Mesendoderm (in vitro differentiated cells): Measurements from ENCODE around the gene MLST8.

Experiments used
- DNase-seq: peaks from one replicate; pipeline ENCODE4 v3.0.0; 2013
- H2AK5ac ChIP-seq: 2 replicates; pipeline ENCODE4 v1.6.1; 2013; ENCODE audit warnings: low read length, inconsistent platforms
- H2BK120ac ChIP-seq: 2 replicates; pipeline ENCODE4 v1.6.1; 2013; ENCODE audit warnings: low read depth, mild to moderate bottlenecking, low read length, moderate library complexity, mixed read lengths
- H2BK15ac ChIP-seq: replicated peaks from 2 replicates; pipeline ENCODE4 v1.6.1; 2013; ENCODE audit warnings: low read depth, mild to moderate bottlenecking, moderate library complexity
- H2BK5ac ChIP-seq: 2 replicates; pipeline ENCODE4 v1.6.1; 2013; ENCODE audit warnings: low read length, inconsistent platforms
- H3K18ac ChIP-seq: 2 replicates; pipeline ENCODE4 v1.6.1; 2013; ENCODE audit warnings: mild to moderate bottlenecking, low read length, mixed read lengths
- H3K23ac ChIP-seq: one replicate; pipeline ENCODE4 v1.6.1; 2013; ENCODE audit warnings: low read length
- H3K27ac ChIP-seq: 2 replicates; pipeline ENCODE4 v1.5.1; 2013; ENCODE audit warnings: low read depth, mild to moderate bottlenecking, inconsistent platforms, low read length, moderate library complexity
- H3K27me3 ChIP-seq: 2 replicates; pipeline ENCODE4 v1.6.1; 2013; ENCODE audit warnings: low read length, control low read depth, mild to moderate bottlenecking, inconsistent platforms; ENCODE audit not compliant: insufficient read depth, poor library complexity
- H3K36me3 ChIP-seq: 2 replicates; pipeline ENCODE4 v1.6.1; 2013; ENCODE audit warnings: low read length, inconsistent platforms; ENCODE audit not compliant: control insufficient read depth, insufficient read depth
- H3K4ac ChIP-seq: one replicate; pipeline ENCODE4 v1.6.1; 2013; ENCODE audit warnings: low read depth, mild to moderate bottlenecking, low read length, moderate library complexity
- H3K4me1 ChIP-seq: 2 replicates; pipeline ENCODE4 v1.6.1; 2013; ENCODE audit warnings: low read depth, low read length, inconsistent platforms; ENCODE audit not compliant: control insufficient read depth
- H3K4me2 ChIP-seq: 2 replicates; pipeline ENCODE4 v1.6.1; 2013; ENCODE audit warnings: low read length
- H3K4me3 ChIP-seq: 2 replicates; pipeline ENCODE4 v1.5.1; 2013; ENCODE audit warnings: mild to moderate bottlenecking, low read length
- H3K56ac ChIP-seq: one replicate; pipeline ENCODE4 v1.6.1; 2013; ENCODE audit warnings: low read length
- H3K79me1 ChIP-seq: 2 replicates; pipeline ENCODE4 v1.6.1; 2013; ENCODE audit warnings: low read length, inconsistent platforms
- H3K79me2 ChIP-seq: 2 replicates; pipeline ENCODE4 v1.6.1; 2013; ENCODE audit warnings: mild to moderate bottlenecking, low read length; ENCODE audit not compliant: control insufficient read depth, insufficient read depth
- H3K9ac ChIP-seq: 2 replicates; pipeline ENCODE4 v1.6.1; 2013; ENCODE audit warnings: low read length, inconsistent platforms
- H4K5ac ChIP-seq: one replicate; pipeline ENCODE4 v1.6.1; 2013; ENCODE audit warnings: low read length
- H4K8ac ChIP-seq: one replicate; pipeline ENCODE4 v1.6.1; 2013; ENCODE audit warnings: low read depth, mild to moderate bottlenecking, control low read depth, low read length, moderate library complexity
- WGBS: extraction: QIAGEN DNeasy Blood & Tissue Kit; methylation state at CpG from one replicate; pipeline ENCODE4 v1.1.7; 2013; ENCODE audit warnings: low lambda C conversion rate, missing lambda C conversion rate; ENCODE audit not compliant: insufficient coverage; ENCODE audit errors: extremely low coverage; 5-methylcytosine and 5-hydroxymethylcytosine counted together

The MLST8 gene

DNA sequence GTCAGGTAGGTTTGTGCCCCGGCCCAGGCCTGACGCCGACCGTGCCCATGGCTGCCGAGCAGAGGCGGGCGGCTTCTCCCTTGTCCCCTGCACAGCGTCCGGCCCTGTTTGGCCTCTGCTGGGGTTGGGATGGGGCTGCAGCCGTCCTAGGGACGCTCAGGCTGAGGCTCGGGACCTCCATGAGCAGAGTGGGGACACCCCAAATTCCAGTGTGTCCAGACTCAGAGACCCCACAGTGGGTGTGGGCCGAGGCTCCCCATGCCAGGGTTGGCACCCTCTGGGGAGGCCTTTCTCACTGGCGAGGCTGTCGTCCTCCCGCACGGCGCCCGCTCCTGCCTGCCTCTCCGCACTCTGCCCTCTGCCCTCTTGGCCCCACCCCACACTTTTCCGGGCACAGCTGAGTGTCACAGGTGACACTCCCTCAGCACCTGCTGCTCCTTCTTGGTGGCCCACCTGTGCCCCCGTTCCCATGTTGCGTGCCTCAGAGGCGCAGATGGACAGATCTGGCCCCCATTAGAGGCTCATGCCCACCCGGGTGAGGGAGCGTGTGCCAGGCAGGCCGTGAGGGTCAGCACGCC, 33.6 kb upstream of the MLST8 start:
- no peaks in the 10 kb centered on the region for H3K79me2 ChIP-seq
- H4K8ac ChIP-seq: no peak overlapping the region
- WGBS: no CpG with 5 or more reads among the region's 28 CpGs
- no peak overlapping the region for H3K4me2 ChIP-seq
- DNase-seq: no peak
- H4K5ac ChIP-seq: no peak overlapping the region
- no peak overlapping the region for H3K27ac ChIP-seq
- H2BK15ac ChIP-seq: no peak overlapping the region
- no peaks in the 10 kb centered on the region for H3K4me1 ChIP-seq
- H3K4ac ChIP-seq: no peak overlapping the region
- H2BK120ac ChIP-seq: no peak overlapping the region
- no peak overlapping the region for H3K18ac ChIP-seq
- no peak overlapping the region for H3K56ac ChIP-seq
- no peak overlapping the region for H3K23ac ChIP-seq
- H3K27me3 ChIP-seq: no peaks in the 10 kb centered on the region
- H3K36me3 ChIP-seq: peaks cover 20% of the 10 kb centered on the region
- H2AK5ac ChIP-seq: no peak overlapping the region
- peaks cover 2% of the 10 kb centered on the region for H3K79me1 ChIP-seq
- no peak overlapping the region for H3K4me3 ChIP-seq
- no peak overlapping the region for H3K9ac ChIP-seq
- no peak overlapping the region for H2BK5ac ChIP-seq

- H2BK5ac ChIP-seq: no peak overlapping the region
- no peak overlapping the region for H3K18ac ChIP-seq
- H3K79me1 ChIP-seq: no peaks in the 10 kb centered on the region
- WGBS: no CpG with 5 or more reads among the region's 29 CpGs
- no peaks in the 10 kb centered on the region for H3K27me3 ChIP-seq
- H3K4ac ChIP-seq: no peak overlapping the region
- H3K79me2 ChIP-seq: no peaks in the 10 kb centered on the region
- no peak overlapping the region for H3K56ac ChIP-seq
- H3K36me3 ChIP-seq: peaks cover 20% of the 10 kb centered on the region
- H3K9ac ChIP-seq: no peak overlapping the region
- no peak overlapping the region for H2BK15ac ChIP-seq
- H3K4me1 ChIP-seq: no peaks in the 10 kb centered on the region
- H3K4me3 ChIP-seq: no peak overlapping the region
- no peak for DNase-seq
- no peak overlapping the region for H4K8ac ChIP-seq
- H4K5ac ChIP-seq: no peak overlapping the region
- no peak overlapping the region for H3K23ac ChIP-seq
- H2BK120ac ChIP-seq: no peak overlapping the region
- H3K27ac ChIP-seq: no peak overlapping the region
- H2AK5ac ChIP-seq: no peak overlapping the region
- no peak overlapping the region for H3K4me2 ChIP-seq
These were observed 32.4 kb upstream of the MLST8 start for GRCh38 chr16:2172688-2173335.

DNA sequence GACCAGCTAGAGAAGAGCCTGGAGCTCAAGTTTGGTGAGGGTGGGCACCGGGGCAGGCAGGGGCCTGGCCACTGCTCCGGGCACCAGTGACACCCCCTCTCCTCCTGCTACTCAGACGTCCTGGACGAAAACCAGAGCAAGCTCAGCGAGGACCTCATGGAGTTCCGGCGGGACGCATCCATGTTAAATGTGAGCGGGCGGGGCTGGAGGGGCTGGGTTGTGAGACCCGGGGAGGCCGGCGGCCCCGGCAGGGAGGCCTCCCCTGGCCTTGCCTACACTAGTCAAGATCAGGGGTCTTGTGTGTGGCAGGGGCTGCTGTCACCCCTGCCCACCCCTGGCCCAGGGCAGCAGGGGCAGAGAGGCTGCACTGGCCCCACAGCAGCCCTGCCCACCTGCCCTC, 31.9 kb upstream of the MLST8 start:
- peaks cover 20% of the 10 kb centered on the region for H3K36me3 ChIP-seq
- no peak overlapping the region for H4K5ac ChIP-seq
- no peak overlapping the region for H3K23ac ChIP-seq
- no CpG with 5 or more reads among the region's 14 CpGs for WGBS
- H3K79me1 ChIP-seq: no peaks in the 10 kb centered on the region
- H3K4me2 ChIP-seq: no peak overlapping the region
- H3K27ac ChIP-seq: no peak overlapping the region
- no peaks in the 10 kb centered on the region for H3K4me1 ChIP-seq
- H3K56ac ChIP-seq: no peak overlapping the region
- no peaks in the 10 kb centered on the region for H3K27me3 ChIP-seq
- H2BK15ac ChIP-seq: no peak overlapping the region
- H3K9ac ChIP-seq: no peak overlapping the region
- H3K4me3 ChIP-seq: no peak overlapping the region
- no peak overlapping the region for H3K4ac ChIP-seq
- no peak overlapping the region for H2BK5ac ChIP-seq
- no peaks in the 10 kb centered on the region for H3K79me2 ChIP-seq
- no peak overlapping the region for H3K18ac ChIP-seq
- no peak overlapping the region for H2AK5ac ChIP-seq
- no peak overlapping the region for H4K8ac ChIP-seq
- DNase-seq: no peak
- no peak overlapping the region for H2BK120ac ChIP-seq

DNA sequence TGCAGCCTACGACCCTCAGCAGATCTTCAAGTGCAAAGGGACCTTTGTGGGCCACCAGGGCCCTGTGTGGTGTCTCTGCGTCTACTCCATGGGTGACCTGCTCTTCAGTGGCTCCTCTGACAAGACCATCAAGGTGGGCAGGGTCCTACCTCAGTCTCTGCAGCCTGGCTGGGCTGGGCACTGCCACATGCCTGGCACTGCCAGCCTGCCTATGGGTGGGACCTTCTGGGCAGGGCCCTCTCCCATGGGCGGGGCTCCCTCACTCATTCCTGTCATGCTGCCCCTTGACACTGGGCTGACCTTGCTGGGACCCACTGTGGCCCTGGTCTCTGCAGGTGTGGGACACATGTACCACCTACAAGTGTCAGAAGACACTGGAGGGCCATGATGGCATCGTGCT, 31.3 kb upstream of the MLST8 start:
- DNase-seq: no peak
- Histone ChIP-seq H4K5ac (no peak overlapping the region), H3K4me3 (no peak overlapping the region), H3K18ac (no peak overlapping the region), H3K4me2 (no peak overlapping the region), H2AK5ac (no peak overlapping the region), H4K8ac (no peak overlapping the region), H3K9ac (no peak overlapping the region), H3K79me1 (no peaks in the 10 kb centered on the region), H3K36me3 (peaks cover 20% of the 10 kb centered on the region), H3K23ac (no peak overlapping the region), H2BK120ac (no peak overlapping the region), H2BK15ac (no peak overlapping the region), H3K27me3 (no peaks in the 10 kb centered on the region), H3K27ac (no peak overlapping the region), H3K4me1 (no peaks in the 10 kb centered on the region), H2BK5ac (no peak overlapping the region), H3K56ac (no peak overlapping the region), H3K79me2 (no peaks in the 10 kb centered on the region), H3K4ac (no peak overlapping the region)
- no CpG with 5 or more reads among the region's 4 CpGs for WGBS

DNA sequence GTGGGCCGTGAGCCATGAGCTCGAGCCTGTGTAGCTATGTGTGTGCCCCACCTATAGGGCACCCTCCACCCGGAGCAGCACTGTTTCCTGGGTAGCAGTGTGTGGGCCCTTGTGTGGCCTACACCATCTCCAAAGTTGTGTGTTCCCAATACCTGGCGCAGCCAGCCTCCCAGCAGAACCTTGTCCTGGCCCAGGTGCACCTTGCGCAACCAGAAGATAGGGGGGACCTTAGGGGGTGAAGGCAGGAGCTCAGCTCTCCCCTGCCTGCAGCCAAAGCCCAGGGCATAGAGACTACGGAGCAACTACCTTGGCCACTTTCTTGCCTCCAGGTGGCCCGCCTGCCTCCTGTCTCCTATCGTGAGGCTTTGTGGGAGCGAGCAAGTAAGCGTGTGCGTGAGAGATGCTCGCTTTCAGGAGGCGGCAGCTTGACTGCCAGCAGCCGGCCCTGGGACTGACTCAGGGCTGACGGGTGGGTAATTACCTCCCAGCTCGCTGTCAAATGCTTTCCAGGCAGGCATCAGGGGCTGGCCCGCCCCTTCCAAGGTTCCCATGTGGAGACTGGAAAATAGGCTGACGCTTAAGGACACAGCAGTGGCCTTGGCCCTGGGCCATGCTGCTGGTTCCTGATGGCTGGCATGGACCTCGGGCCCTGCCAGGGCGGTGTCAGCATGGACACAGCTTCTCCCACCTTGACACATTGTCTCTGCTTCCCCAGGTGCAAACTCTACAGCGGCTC, 30.7 kb upstream of the MLST8 start:
- Histone ChIP-seq H3K9ac (no peak overlapping the region), H2AK5ac (no peak overlapping the region), H2BK15ac (no peak overlapping the region), H3K27ac (no peak overlapping the region), H4K8ac (no peak overlapping the region), H3K56ac (no peak overlapping the region), H3K4me2 (no peak overlapping the region), H3K36me3 (peaks cover 20% of the 10 kb centered on the region), H3K27me3 (no peaks in the 10 kb centered on the region), H2BK5ac (no peak overlapping the region), H3K18ac (no peak overlapping the region), H3K79me2 (no peaks in the 10 kb centered on the region), H3K4ac (no peak overlapping the region), H2BK120ac (no peak overlapping the region), H3K4me1 (no peaks in the 10 kb centered on the region), H3K79me1 (no peaks in the 10 kb centered on the region), H3K23ac (no peak overlapping the region), H3K4me3 (no peak overlapping the region), H4K5ac (no peak overlapping the region)
- WGBS: no CpG with 5 or more reads among the region's 21 CpGs
- DNase-seq: no peak
